ENCODE data around the gene MAP3K7CL. TPM values are rescaled to one million over a fixed set of nuclear protein-coding genes. Genes with fewer than 3 reads are reported as not detected.

Gene MAP3K7CL
- total and polyA plus RNA-seq, 2 of the 8 experiments (the other 6 are each of a cell fraction or from before 2014, with no cell fraction given): not detected

DNA sequence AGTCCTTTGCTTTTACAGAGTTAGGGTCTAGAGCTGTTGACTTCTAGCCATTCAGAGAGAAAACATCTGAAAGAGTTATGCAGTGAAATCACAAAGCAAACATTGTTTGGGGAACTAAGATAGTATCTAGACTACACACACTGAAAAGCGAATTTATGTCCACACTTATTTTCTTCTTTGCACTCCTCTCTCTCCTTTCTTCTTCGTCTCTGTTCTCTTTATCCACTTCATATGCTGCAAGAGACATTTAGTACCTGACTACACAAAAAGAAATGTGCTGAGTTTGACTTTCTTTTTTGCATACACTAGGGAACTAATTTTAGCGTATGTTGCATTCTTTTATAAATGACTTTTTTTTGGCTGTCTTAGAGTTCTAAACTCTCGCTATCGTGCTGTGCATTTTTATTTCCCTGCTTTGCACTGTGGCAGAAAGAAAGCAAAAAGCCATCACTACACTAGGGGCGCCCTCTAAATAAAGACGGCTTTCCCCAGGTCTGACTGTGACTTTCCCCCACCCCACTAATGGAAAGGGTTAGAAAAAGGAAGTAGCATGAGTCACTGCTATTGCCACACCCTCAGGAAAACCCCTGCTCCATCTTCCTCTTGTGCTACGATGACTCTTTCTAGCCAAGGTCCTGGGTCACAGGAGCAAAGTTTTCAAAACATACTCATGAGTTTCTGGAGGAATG is 65.7 kb downstream of the MAP3K7CL start:
- Histone ChIP-seq H4K20me1 (replicated peaks in 1 of 2; ENCODE audit: control insufficient read depth in 1 of 2, insufficient read depth in 2 of 2, low read length in 2 of 2) (no peaks in the 10 kb centered on the region), H3K4me1 (replicated peaks in 1 of 4; ENCODE audit: control insufficient read depth in 3 of 4, insufficient read depth in 4 of 4, low read length in 3 of 4) (peaks cover 0 to 8% (median 0%) of the 10 kb centered on the region in 4 experiments; a peak in 2 of 7 replicates), H4K5ac (ENCODE audit: insufficient read length, low read depth, low read length) (no peak overlapping the region), H2BK15ac (ENCODE audit: low read length) (no peak overlapping the region), H3K79me1 (ENCODE audit: low read depth, low read length) (no peaks in the 10 kb centered on the region), H3K9ac (replicated peaks in 1 of 4; ENCODE audit: extremely low read depth in 1 of 4, low read depth in 3 of 4, low read length in 3 of 4) (no peak overlapping the region), H4K91ac (replicated peaks; ENCODE audit: insufficient read length, low read length) (no peak overlapping the region), H2BK5ac (ENCODE audit: low read depth, low read length) (no peak overlapping the region), H2BK20ac (ENCODE audit: low read length) (no peak overlapping the region), H2BK120ac (replicated peaks; ENCODE audit: low read depth, low read length) (no peak overlapping the region), H3K56ac (replicated peaks; ENCODE audit: insufficient read length, low read depth, low read length) (no peak overlapping the region), H3K27me3 (replicated peaks in 1 of 4; ENCODE audit: control insufficient read depth in 3 of 4, extremely low read depth in 1 of 4, insufficient read depth in 3 of 4, low read length in 3 of 4) (no peaks in the 10 kb centered on the region), H3K4me2 (ENCODE audit: insufficient read depth in 1 of 2, low read depth in 2 of 2, low read length in 2 of 2) (no peak overlapping the region), H3K79me2 (ENCODE audit: control insufficient read depth in 1 of 2, insufficient read depth in 2 of 2, low read length in 2 of 2) (no peaks in the 10 kb centered on the region), H3K36me3 (ENCODE audit: control insufficient read depth in 2 of 4, insufficient read depth in 4 of 4, low read length in 3 of 4) (no peaks in the 10 kb centered on the region), H3K18ac (ENCODE audit: extremely low read depth, low read length) (no peak overlapping the region), H3K23me2 (ENCODE audit: low read depth, low read length) (no peaks in the 10 kb centered on the region), H3K9me3 (ENCODE audit: insufficient read depth in 2 of 2, low read depth in 1 of 2, low read length in 1 of 2) (peaks cover 0 to 3% of the 10 kb centered on the region in 2 experiments; a peak in 2 of 4 replicates), H3K4me3 (ENCODE audit: extremely low read depth in 1 of 4, insufficient read depth in 2 of 4, low read depth in 3 of 4, low read length in 4 of 4) (no peak overlapping the region), H3K27ac (ENCODE audit: low read depth, low read length) (no peak overlapping the region), H3K14ac (ENCODE audit: insufficient read length) (no peak overlapping the region), H2BK12ac (ENCODE audit: low read depth, low read length) (no peak overlapping the region), H3K4ac (replicated peaks; ENCODE audit: insufficient read length, low read depth, low read length) (no peak overlapping the region), H3K23ac (ENCODE audit: insufficient read length) (no peak overlapping the region), H4K8ac (ENCODE audit: extremely low read depth, insufficient read depth, low read length) (no peak overlapping the region), H2AK5ac (ENCODE audit: low read depth, low read length) (no peak overlapping the region), H2AFZ (ENCODE audit: low read length) (no peak overlapping the region)
- CTCF ChIA-PET (ENCODE audit: partially characterized antibody): interaction anchor here (1.8 kb wide), 1 partner anchor 17 kb away, joined by 3 read pairs; no protein-coding TSS in a partner anchor
- FAIRE-seq: no peak
- 84% methylated on average over 8 of the region's 8 CpGs; no CpG with 5 or more reads in 1 of the 2 experiments for WGBS, 2 experiments (ENCODE audit: extremely low coverage in 1 of 2, insufficient coverage in 1 of 2, insufficient read length in 1 of 2, insufficient replicate concordance in 2 of 2, low coverage in 1 of 2, low lambda C conversion rate in 2 of 2, missing lambda C conversion rate in 1 of 2)
- peak in 1 of 2 experiments; percentile 5 for DNase-seq (ENCODE audit: low read depth in 1 of 2, low spot score in 2 of 2)
- POLR2A ChIA-PET (ENCODE audit: partially characterized antibody): no interaction called here
- TF ChIP-seq TEAD4 (IDR thresholded peaks at IDR 0.05; ENCODE audit: low read depth, low read length): no peak
- TF ChIP-seq CTCF (IDR thresholded peaks at IDR 0.05; ENCODE audit: control extremely low read depth in 1 of 3, insufficient read depth in 1 of 3, low read depth in 1 of 3, low read length in 3 of 3): peak in 1 of 3 experiments; percentile 20; a peak in 1 of 4 replicates
- no peak for TF ChIP-seq FOSL1 (IDR thresholded peaks at IDR 0.05; ENCODE audit: insufficient read depth, low read depth, low read length)
